Measurements from ENCODE around the gene FGD4.
A peak's percentile ranks its signal among the peaks of the same experiment; 100 is the strongest.

FGD4 gene

DNA sequence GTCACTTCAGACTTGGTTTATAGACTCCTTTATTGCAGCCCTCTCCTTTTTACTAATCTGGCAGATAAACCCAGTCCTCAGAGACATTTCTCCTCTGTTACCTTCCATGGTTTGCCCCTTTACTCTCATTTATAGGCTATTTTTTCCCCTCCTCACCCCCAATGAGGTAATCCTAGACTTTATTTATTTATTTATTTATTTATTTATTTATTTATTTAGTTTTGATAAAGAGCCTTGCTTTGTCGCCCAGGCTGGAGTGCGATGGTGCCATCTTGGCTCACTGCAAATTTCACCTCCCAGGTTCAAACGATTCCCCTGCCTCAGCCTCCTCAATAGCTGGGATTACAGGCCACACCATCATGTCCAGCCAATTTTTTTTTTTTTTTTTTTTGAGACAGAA lies 8.4 kb downstream of the FGD4 start:
- no peak for DNase-seq

DNA sequence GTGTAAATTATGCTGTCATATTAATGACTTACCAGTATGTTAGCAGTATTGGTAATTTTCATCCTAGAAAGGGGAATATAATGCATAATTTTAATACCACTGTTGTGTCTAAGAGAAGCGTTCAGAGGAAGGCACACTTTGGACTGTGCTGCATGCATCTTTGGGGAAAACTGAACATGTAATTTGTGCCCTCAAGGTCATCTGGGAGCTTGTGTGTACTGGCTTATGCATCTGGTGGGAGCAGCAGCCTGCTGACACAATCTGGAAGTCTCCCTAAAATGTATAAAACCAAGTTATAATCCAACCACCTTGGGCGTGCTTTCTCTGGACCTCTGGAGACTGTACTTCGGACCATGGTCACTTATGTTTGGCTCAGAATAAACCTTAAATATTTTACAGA lies 14.1 kb downstream of the FGD4 start:
- no peak for DNase-seq

DNA sequence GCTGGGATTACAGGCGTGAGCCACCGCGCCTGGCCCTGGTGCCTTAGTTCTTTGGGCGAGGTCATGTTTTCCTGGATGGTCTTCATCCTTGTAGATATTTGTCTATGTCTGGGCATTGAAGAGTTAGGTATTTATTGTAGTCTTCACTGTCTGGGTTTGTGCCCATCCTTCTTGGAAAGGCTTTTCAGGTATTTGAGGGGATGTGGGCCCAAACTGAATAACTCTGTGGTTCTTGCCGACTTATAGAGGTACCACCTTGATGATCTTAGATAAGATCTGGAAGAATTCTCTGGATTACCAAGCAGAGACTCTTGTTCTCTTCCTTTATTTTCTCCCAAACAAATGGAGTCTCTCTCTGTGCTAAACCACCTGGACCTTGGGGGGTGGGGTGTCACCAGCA lies 18.9 kb downstream of the FGD4 start:
- DNase-seq: no peak

DNA sequence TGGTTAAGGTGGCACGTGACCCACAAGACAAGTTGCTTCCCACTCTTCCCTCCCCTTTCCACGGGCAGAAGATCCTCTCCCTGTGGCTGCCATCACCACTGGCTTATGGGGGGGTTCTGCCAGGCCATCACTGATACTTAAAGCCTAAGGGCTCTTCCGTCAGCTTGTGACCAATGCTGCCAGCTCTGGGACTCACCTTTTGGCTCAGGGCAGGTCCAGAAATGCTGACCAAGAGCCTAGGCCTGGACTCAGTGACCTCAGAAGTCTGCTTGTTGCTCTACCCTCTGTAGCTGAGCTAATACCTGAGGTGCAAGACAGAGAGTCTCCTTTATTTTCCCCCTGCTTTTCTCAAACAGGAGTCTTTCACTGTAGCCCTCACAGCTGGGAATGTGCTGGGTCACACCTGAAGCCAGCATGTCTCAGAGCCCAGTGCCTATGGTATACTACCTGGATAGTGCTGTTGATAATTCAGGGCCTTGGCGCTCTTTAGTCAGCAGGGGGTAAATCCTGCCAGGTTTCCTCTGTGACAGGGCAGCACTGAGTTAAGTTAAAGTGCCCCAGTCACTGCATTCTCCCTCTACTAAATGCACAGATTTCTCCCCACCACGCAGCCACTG lies 19.7 kb downstream of the FGD4 start:
- no peak for DNase-seq

DNA sequence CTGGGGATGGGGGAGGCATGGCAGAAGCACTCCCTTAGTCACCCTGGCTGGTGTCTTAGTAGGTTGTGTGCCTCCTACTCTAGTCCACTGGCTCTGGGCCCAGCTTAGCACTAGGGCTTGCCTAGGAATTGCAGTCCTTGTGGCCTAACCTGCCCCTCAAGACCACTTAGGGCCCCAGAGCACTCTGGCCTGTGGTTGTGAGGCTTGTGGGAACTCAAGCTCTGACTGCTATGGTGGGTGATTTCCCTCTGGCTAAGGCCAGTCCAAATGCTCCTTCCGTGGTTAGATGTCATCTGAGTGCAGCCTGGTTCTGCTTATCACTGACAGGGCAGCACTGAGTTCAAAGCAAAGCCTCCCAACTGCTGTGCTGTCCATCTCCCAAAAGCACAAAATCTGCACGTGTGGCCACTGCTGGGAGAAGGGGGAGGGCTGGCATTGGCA lies 20.2 kb downstream of the FGD4 start:
- DNase-seq: no peak

DNA sequence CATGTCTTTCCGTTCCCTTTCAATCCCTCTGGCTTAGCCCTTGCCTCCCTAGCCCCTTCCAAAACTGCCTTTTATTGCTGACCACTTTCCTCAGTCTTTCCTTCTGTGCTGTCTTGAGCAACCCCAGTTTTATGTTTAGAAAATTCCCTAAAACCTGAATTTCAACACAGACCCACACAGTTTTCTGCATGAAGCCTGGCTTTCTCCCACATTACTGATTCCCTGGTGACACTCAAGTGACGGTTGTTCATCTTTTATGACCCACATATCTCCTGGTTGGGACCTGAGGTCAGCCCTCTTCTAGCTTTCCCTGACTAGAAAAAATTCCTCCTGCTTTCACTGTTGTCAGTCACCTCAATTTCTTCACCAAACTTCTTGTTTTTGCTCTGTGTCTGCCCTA lies 21.0 kb downstream of the FGD4 start:
- DNase-seq: no peak

DNA sequence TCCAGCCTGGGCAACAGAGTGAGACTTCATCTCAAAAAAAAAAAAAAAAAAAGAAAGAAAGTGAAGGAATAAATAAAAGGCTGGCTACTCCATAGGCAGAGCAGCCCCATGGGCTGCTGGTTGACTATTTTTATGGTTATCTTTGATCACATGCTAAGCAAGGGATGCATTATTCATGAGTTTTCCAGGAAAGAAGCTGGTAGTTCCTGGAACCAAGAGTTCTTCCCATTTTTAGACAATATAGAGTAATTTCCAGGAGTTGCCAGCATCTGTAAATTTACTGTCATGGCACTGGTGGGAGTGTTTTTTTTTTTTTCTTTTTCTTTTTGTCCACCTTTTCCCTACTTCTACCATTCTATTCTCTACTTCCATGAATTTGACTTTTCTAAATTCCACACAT lies 24.2 kb downstream of the FGD4 start:
- DNase-seq: no peak

DNA sequence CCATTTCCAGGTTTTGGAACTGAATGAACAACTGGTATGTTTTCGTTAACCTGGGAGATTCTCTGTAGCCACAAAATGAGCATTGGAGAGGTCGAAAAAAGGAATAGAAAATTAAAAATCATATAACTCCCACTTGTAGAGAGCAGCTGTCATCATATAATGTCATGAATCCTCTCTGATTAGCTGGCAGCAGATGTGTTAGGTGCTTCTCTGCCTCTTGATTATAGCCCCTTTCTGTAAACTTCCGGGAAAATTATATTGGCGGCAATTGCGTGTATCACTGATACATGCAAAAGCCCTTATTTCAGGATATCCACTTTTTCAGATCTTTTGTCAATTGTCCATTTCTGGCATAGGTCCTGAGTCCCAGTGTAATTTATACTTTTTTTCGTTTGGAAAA lies 31.7 kb downstream of the FGD4 start:
- peak; percentile 12 for DNase-seq

DNA sequence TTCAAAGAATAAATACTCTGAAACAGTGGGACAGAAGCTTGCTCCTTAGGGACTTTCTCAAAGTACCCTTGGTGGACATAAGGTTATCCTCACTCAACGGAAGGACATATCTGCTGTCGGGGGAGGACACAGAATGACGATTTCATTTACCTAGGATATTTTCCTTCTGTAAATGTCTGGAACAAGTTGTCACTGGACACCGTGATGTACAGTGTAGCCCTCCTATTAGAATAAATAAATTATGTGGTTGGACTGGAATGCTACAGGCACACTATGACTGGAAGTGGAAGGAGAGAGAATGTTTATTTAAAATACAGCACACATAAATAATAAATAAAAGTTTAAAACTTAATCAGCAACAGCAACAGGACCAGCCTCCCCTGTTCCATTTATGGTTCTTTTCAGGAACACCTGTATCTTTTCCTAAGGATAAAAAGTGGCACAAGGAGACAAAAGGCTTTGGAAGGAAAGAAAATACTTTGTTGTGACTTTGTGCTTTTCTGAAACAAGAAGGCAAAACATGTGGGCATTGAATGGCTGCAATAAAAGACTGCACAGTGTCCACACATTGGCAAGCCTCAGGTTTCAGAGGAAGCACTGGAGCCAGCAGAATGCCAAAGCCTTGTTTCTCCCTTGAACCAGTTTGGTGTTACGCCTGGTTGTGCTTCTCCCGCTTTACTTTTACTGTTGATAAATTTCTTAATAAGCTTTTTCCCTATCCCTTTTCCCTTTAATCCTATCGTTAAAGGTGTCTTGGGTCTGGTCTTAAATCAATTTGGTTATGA lies 36.8 kb downstream of the FGD4 start:
- DNase-seq: no peak

DNA sequence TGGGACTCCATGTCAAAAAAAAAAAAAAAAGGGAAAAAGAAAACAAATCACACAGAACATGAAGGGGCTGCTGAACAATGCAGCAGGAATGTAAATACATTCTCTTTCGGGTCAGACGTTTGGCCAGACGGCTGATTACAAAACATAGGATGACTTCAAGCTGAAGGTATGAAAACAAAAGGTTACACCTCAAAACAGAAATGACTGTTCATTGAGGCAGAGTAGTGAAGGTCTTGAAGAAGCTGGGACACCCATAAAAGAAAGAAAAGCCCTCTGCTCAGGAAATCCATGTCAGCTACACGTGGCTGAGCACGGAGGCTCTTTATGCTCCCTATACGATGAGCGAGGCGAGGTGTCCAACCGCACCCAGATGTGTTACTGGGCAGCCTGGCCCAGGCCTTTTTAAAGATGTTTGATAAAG lies 37.7 kb downstream of the FGD4 start:
- DNase-seq: no peak

DNA sequence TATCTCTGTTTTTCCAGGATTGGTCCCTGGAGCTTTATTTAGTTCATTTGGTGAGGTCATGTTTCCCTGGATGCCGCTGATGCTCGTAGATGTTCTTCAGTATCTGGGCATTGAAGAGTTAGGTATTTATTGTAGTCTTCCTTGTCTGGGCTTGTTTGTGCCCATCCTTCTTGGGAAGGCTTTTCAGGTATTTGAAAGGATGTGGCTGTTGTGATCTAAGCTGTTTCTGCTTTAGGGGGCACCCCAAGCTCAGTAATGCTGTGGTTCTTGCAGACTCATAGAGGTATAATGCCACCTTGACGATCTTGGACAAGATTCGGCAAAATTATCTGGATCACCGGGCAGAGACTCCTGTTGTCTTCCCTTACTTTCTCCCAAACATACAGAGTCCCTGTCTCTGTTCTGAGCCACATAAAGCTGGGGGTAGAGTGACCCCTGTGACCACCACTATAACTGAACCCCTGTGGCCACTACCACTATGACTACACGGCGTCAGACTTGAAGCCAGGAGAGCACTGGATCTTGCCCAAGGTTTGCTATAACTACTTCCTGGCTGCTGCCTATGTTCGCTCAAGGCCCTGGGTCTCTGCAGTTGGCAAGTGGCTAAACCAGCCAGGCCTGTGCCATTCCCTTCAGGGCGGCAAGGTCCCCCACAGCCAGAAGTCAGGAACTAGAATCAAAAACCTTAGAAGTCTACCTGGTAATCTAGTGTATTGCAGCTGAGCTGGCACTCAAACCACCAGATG lies 40.9 kb downstream of the FGD4 start:
- no peak for DNase-seq

DNA sequence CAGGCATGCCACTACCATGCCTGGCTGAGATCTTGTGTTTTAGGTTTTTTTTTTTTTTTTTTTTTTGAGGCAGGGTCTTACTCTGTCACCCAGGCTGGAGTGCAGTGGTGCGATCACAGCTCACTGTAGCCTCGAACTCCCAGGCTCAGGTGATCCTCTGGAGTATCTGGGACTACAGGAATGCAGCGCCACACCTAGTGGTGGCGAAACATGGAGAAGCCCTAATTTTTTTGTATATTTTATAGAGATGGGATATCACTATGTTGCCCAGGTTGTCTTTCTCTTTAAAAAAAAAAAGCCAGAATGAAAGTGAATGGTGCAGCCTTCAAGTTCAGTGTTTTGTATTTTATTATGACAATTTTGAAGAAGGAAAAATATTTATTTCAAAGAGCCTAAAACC lies 44.1 kb downstream of the FGD4 start:
- no peak for DNase-seq

DNA sequence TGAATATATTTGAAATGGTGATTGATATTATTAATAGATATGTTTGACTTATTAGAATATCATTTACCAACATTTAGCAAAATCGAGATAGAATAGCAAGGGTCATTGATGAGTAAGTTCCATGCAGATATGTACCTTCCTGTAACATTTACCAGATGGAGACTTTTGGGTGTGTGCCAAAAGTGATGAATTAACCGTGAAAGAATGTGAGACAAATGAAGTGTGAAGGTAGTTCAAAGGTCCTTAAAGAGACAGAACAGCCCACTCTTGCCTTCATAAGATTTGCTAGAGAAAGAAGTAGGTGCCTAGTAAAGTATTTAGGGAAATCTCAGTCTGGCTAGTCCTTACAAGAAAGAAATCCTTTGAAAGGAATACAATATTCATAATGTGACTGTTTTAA lies 45.5 kb downstream of the FGD4 start:
- DNase-seq: no peak

DNA sequence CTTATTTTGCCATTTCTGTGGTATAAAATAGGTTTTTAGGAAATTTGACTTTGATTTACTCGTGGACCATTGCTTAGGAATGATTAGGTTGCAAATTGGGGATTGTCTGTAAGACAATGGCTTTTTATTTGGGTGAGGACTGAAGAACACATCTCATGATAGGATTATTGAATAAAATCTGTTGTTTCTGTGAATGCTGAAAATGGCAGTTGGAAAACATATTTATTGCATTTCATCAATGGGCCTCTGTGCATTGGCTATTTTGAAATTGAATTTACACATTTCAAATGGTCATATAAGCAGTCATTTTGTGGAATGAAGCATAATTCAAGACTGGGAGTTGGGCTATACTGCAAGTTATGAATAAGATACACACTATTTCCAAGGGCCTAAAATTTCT lies 46.0 kb downstream of the FGD4 start:
- DNase-seq: no peak

DNA sequence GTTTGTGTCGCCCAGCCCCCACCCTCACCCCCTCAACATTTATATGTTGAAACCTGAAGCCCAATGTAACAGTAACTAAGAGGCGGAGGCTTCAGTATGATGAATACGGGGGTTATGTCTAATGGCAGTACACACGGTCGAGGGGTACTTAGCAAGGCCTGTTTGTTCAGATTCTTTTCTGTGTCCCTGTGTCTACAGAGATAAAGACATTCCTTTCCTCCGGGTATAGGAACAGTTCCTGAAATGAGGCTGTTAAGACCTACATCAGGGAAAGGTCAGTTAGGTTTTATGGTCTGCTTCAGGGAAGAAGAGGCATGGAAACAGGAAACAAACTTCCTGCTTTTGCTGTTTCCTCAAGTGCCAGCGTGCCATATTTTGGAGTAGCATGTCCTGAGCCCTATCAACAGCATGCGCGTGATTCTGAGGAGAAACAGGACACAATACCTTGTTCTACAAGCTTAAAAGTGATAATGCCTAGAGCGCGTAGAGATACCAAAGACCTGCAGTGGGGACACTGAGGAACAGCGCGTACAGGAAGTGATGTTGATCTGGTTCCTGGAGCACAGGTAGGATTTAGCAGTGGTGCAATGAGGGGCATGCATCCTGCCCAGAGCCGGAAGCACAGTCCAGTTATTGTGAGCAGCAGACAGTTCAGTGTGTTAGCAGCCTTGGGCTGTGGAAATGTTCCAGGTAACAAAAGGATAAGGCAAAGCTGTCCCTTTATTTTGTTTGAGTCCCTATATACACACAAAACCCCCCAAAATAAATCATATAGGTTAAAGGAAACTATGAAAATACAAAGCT lies 47.2 kb downstream of the FGD4 start:
- DNase-seq: no peak

DNA sequence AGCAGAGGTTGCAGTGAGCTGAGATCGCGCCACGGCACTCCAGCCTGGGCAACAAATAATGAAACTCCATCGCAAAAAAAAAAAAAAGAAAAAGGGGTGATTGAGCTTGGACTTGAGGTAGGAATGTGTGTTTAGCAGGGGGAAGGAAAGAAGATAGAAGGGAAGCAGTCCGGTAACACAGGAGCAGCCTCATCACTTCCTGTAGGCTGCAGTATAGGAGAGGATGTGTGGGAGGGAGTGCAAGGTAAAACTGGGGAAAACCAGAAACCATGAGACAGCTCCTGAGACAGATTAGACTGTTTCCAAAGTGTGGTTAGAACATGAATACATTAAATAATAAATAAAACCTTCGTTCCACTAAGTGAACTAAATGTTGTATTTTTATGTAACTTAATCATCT lies 49.2 kb downstream of the FGD4 start:
- DNase-seq: no peak

DNA sequence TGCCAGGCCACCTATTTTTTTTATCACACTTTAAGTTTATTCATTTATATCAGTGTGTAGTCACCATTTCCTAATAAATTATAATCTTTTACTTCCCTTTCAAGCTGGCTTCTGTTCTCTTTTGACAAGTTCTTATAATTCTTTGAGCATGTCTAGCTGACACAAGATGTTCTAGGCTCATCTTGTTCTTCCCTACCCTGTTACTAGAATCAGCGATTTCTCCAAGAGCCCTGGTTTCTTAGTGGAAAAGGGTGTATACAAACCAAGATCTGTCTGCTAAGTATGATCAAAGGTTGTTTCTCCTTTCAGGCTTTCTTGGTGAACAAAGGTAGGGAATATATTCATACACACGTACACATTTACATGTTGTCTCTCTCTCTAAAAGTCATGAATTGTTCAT lies 51.0 kb downstream of the FGD4 start:
- no peak for DNase-seq

DNA sequence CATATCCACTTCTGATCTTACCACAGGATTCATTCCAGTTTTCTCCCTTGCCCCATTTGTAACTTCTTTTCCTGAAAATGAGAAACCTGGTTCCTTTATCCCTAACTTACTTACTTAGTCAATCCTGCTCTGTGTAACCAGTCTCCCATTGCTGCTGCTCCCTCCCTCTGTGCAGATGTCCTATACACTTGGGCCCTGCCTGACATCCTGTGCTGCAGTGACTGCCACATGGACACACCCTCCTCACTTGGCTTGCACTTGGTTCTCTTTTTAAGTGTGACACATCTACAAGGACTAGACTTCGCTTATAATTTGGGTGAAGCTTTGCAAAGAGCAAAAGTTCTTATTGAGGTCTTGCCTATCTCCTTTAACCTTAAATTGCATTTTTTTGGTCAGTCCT lies 51.4 kb downstream of the FGD4 start:
- DNase-seq: no peak

DNA sequence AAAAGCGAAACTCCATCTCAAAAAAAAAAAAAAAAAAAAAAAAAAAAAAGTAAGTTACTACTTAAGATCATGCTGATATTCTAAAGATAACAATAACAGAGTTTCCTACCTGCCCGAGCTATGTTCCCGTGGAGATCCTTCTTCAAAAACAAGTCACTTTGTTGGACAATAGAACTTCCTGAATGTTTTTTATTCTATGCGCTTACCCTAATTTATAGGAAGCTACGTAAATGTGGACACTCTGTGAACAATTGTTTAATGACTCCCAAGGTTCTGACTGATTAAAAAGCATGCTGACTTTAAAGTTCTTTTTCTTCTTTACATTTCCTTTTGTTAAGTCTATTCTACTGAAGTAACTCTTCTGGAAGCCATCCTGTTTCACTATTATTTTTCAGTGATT lies 52.5 kb downstream of the FGD4 start:
- DNase-seq: no peak

DNA sequence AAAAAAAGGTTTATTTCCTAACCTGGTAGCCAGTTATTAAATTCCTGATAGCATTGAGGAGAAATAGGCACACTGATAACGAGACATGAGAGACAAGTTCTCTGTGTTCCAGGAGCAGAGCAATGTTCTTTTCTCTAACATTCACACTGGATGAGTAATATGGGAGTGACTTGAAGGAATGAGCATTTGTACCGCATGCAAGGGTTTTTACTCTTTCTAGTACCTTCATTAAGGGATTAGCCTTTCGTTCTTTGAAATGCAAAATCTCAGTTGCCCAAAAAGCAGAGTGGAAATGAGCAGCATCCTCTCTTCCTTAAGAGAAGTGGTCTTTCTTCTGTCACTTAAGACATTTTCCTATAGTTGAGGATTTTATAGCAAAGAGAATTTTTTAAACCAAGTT lies 54.7 kb downstream of the FGD4 start:
- DNase-seq: no peak

DNA sequence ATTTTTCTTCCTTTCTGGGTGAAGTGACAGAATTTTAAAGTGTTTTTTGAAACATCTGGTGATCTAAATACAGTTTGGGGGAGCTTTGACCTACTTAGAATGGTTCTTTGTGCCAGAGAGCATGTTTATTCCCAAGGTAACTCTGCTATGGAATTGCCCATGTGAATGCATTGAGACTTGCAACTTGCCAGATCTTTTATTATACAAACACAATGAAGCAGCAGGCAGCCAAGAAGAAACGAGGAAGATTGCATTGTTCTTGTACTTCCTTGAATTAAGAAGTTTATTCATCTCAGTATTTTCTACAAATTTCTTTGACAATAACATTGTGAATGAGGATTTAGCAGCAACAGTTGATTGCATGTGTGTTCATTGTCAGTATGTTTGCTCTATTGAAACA lies 55.5 kb downstream of the FGD4 start:
- no peak for DNase-seq

DNA sequence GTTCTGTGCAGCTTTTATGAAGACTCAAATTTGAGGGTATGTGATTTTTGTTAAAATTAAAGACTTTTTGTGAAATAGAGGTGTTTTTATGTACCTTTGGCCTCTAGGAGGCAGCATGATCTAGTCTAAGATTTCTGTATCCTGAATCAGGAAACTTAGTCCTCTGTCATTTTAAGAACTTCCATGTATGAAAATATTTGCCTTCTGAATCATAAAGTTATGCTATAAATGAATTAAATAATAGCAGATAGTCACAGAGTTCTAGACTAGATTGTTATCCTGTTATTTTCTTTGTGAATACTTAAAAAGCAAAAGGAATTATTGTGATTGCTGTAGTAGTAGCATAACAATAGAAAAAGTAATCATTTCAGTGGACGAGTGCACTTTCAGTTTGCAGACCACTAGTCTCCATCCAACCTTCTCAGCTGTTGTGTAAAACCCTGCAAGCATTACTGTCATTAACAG lies 56.3 kb downstream of the FGD4 start:
- no peak for DNase-seq

Measured in NCI-H524 treated with DMSO at 0.1 percent for 48 hours (cell line).